Naive thymus-derived CD8-positive, alpha-beta T cell (primary cell): ENCODE results near the gene ATAD3A. TPM values are rescaled to one million over a fixed set of nuclear protein-coding genes. Genes with fewer than 3 reads are reported as not detected.
"Not testable (repeated sequence)": the region's sequence is repeated elsewhere in the genome, so short reads cannot be mapped to it uniquely, and the experiment has no call there.

ENCODE experiments used
- ATAC-seq, 2 donors: fragments of 150-1000 bp; cut with Tn5 transposase in 1 of 2; sonication (Bioruptor Pico), chemical (Tn5 transposase) in 1 of 2; 1 replicate in 1 of 2; 2 replicates in 1 of 2; pipeline ENCODE4 v1.10.0; 2021; ENCODE audit warnings: mild to moderate bottlenecking in 2 of 2, moderate library complexity in 2 of 2
- POLR2A ChIA-PET: fragments of 350-600 bp; sonication (Branson Sonifier 250); formaldehyde crosslinking; loops from one replicate; lab custom pipeline; 2021; ENCODE audit warnings: antibody characterized with exemption; lab: Charles Lee
- DNase-seq, 10 donors: peaks; one replicate each; pipeline versions ENCODE4 v3.0.0 to v3.0.0-alpha.2; 2020 to 2022
- H3K27ac Mint-ChIP-seq, 10 donors: one replicate each; pipeline ENCODE4 v1.8.0; 2020 to 2022; ENCODE audit warnings: mild to moderate bottlenecking in 10 of 10, mixed read lengths in 10 of 10, moderate library complexity in 4 of 10, inconsistent platforms in 1 of 10
- H3K27me3 Mint-ChIP-seq, 5 donors: one replicate each; pipeline ENCODE4 v1.8.0; 2021 to 2022; ENCODE audit warnings: mixed read lengths in 5 of 5
- H3K36me3 Mint-ChIP-seq, 3 donors: one replicate each; pipeline ENCODE4 v1.8.0; 2020 to 2022; ENCODE audit warnings: mixed read lengths in 3 of 3, mild to moderate bottlenecking in 2 of 3, inconsistent platforms in 1 of 3
- H3K4me1 Mint-ChIP-seq, 4 donors: one replicate each; pipeline ENCODE4 v1.8.0; 2021 to 2022; ENCODE audit warnings: mixed read lengths in 4 of 4
- H3K4me3 Mint-ChIP-seq, 10 donors: one replicate each; pipeline ENCODE4 v1.8.0; 2020 to 2022; ENCODE audit warnings: mild to moderate bottlenecking in 10 of 10, mixed read lengths in 10 of 10, moderate library complexity in 6 of 10, inconsistent platforms in 1 of 10
- H3K9me3 Mint-ChIP-seq, 9 donors: one replicate each; pipeline ENCODE4 v1.8.0; 2020 to 2022; ENCODE audit warnings: mixed read lengths in 9 of 9, mild to moderate bottlenecking in 3 of 9, inconsistent platforms in 1 of 9, moderate library complexity in 1 of 9
- polyA plus RNA-seq, 3 donors: library from polyadenylated mRNA; unstranded; fragments of 300-500 nt; fragmentation: Illumina TruSeq; gene quantifications; one replicate each; pipeline ENCODE4 v1.2.3, GENCODE V29; 2021
- total RNA-seq, 8 experiments: library from RNA in 2 of 8; stranded (reverse) in 2 of 8; gene quantifications; one replicate each; pipeline ENCODE4 v1.2.3 and lab custom pipeline; 2021 to 2026

ATAD3A gene
- total and polyA plus RNA-seq, 5 experiments from 2014 or later, result 7.7 to 27.5 (median 15.3) TPM

GRCh38 chr1:1516923-1517322, 5.0 kb downstream of the ATAD3A start:
- H3K27ac Mint-ChIP-seq, H3K9me3 Mint-ChIP-seq, POLR2A ChIA-PET, H3K4me3 Mint-ChIP-seq, ATAC-seq, H3K27me3 Mint-ChIP-seq, DNase-seq: not testable (repeated sequence)
- Mint-ChIP-seq H3K4me1 (peaks cover 5 to 11% (median 6%) of the 10 kb centered on the region in 4 donors), H3K36me3 (peaks cover 0 to 18% (median 0%) of the 10 kb centered on the region in 3 donors)

- no peak overlapping the region for H3K27ac Mint-ChIP-seq
- ATAC-seq (no peak), DNase-seq (no peak)
- peaks cover 3 to 7% (median 5%) of the 10 kb centered on the region in 4 donors for H3K4me1 Mint-ChIP-seq
- no peaks in the 10 kb centered on the region for H3K27me3 Mint-ChIP-seq
- no peaks in the 10 kb centered on the region for H3K9me3 Mint-ChIP-seq
- peaks cover 0 to 18% (median 0%) of the 10 kb centered on the region in 3 donors for H3K36me3 Mint-ChIP-seq
- H3K4me3 Mint-ChIP-seq, result no peak overlapping the region
- POLR2A ChIA-PET, result no interaction called here
These were observed 6.1 kb downstream of the ATAD3A start for GRCh38 chr1:1517973-1518620.

GRCh38 chr1:1518621-1519007, 6.7 kb downstream of the ATAD3A start:
- Mint-ChIP-seq H3K27ac (peak overlapping the region in 1 of 10 donors; percentile 27), H3K36me3 (peaks cover 0 to 19% (median 0%) of the 10 kb centered on the region in 3 donors)
- H3K27me3 Mint-ChIP-seq, result not testable (repeated sequence)

GRCh38 chr1:1519805-1520505, 8.0 kb downstream of the ATAD3A start:
- H3K4me1 Mint-ChIP-seq, ATAC-seq, H3K27me3 Mint-ChIP-seq, H3K9me3 Mint-ChIP-seq, POLR2A ChIA-PET, H3K27ac Mint-ChIP-seq, H3K4me3 Mint-ChIP-seq, DNase-seq: not testable (repeated sequence)
- H3K36me3 Mint-ChIP-seq, result peaks cover 0 to 20% (median 0%) of the 10 kb centered on the region in 3 donors

More at GRCh38 chr1:1518621-1519007, 6.7 kb downstream of the ATAD3A start:
- H3K4me1 Mint-ChIP-seq, ATAC-seq, H3K9me3 Mint-ChIP-seq, POLR2A ChIA-PET, DNase-seq, H3K4me3 Mint-ChIP-seq: not testable (repeated sequence)

GRCh38 chr1:1521331-1521730, 9.4 kb downstream of the ATAD3A start:
- H3K4me1 Mint-ChIP-seq, result no peaks in the 10 kb centered on the region
- no peak for ATAC-seq
- H3K36me3 Mint-ChIP-seq, result peaks cover 0 to 27% (median 3%) of the 10 kb centered on the region in 3 donors
- no peaks in the 10 kb centered on the region for H3K9me3 Mint-ChIP-seq
- POLR2A ChIA-PET, result no interaction called here
- no peak overlapping the region for H3K4me3 Mint-ChIP-seq
- no peak for DNase-seq
- no peaks in the 10 kb centered on the region for H3K27me3 Mint-ChIP-seq
- H3K27ac Mint-ChIP-seq, result no peak overlapping the region

GRCh38 chr1:1522536-1522935, 10.6 kb downstream of the ATAD3A start:
- H3K27ac Mint-ChIP-seq, H3K4me3 Mint-ChIP-seq, H3K9me3 Mint-ChIP-seq, H3K27me3 Mint-ChIP-seq, ATAC-seq, POLR2A ChIA-PET, H3K4me1 Mint-ChIP-seq, DNase-seq: not testable (repeated sequence)
- peaks cover 0 to 31% (median 3%) of the 10 kb centered on the region in 3 donors for H3K36me3 Mint-ChIP-seq

- H3K9me3 Mint-ChIP-seq, DNase-seq, H3K27ac Mint-ChIP-seq, H3K4me1 Mint-ChIP-seq, H3K4me3 Mint-ChIP-seq, H3K27me3 Mint-ChIP-seq, ATAC-seq, POLR2A ChIA-PET: not testable (repeated sequence)
- peaks cover 0 to 34% (median 6%) of the 10 kb centered on the region in 3 donors for H3K36me3 Mint-ChIP-seq
These were observed 11.3 kb downstream of the ATAD3A start for GRCh38 chr1:1523226-1523625.

GRCh38 chr1:1523651-1524050, 11.7 kb downstream of the ATAD3A start:
- DNase-seq, H3K27me3 Mint-ChIP-seq, POLR2A ChIA-PET, H3K27ac Mint-ChIP-seq, H3K4me3 Mint-ChIP-seq, ATAC-seq, H3K4me1 Mint-ChIP-seq, H3K9me3 Mint-ChIP-seq: not testable (repeated sequence)
- peaks cover 0 to 32% (median 6%) of the 10 kb centered on the region in 3 donors for H3K36me3 Mint-ChIP-seq

GRCh38 chr1:1524750-1525383, 12.9 kb downstream of the ATAD3A start:
- H3K27ac Mint-ChIP-seq, H3K27me3 Mint-ChIP-seq, DNase-seq, ATAC-seq, H3K4me3 Mint-ChIP-seq, H3K4me1 Mint-ChIP-seq, H3K9me3 Mint-ChIP-seq: not testable (repeated sequence)
- H3K36me3 Mint-ChIP-seq, result peaks cover 0 to 32% (median 6%) of the 10 kb centered on the region in 3 donors
- POLR2A ChIA-PET, result interaction anchor here (0.6 to 0.8 kb wide), 2 partner anchors 19 to 86 kb away, joined by 4 read pairs; no protein-coding TSS in a partner anchor

- ATAC-seq, H3K27me3 Mint-ChIP-seq, H3K9me3 Mint-ChIP-seq, H3K27ac Mint-ChIP-seq, DNase-seq, H3K4me3 Mint-ChIP-seq, H3K4me1 Mint-ChIP-seq, POLR2A ChIA-PET: not testable (repeated sequence)
- peaks cover 0 to 27% (median 10%) of the 10 kb centered on the region in 3 donors for H3K36me3 Mint-ChIP-seq
These were observed 14.5 kb downstream of the ATAD3A start for GRCh38 chr1:1526476-1526875.

- H3K4me1 Mint-ChIP-seq, result no peaks in the 10 kb centered on the region
- ATAC-seq (no peak), DNase-seq (no peak)
- POLR2A ChIA-PET, result no interaction called here
- no peak overlapping the region for H3K4me3 Mint-ChIP-seq
- H3K27ac Mint-ChIP-seq, result no peak overlapping the region
- no peaks in the 10 kb centered on the region for H3K27me3 Mint-ChIP-seq
- peaks cover 5 to 26% (median 15%) of the 10 kb centered on the region in 3 donors for H3K36me3 Mint-ChIP-seq
- H3K9me3 Mint-ChIP-seq, result peaks cover 0 to 12% (median 6%) of the 10 kb centered on the region in 9 donors
These were observed 15.3 kb downstream of the ATAD3A start for GRCh38 chr1:1527092-1527816.
